GM18508 (cell line): ENCODE data around the gene DOCK9.

Experiments used
- ATAC-seq: cut with Tn5 transposase; IDR thresholded peaks from one replicate; pipeline ENCODE4 v1.9.1; 2021; ENCODE audit warnings: moderate number of reproducible peaks; ENCODE audit not compliant: insufficient read depth, unreplicated experiment

Gene DOCK9

DNA sequence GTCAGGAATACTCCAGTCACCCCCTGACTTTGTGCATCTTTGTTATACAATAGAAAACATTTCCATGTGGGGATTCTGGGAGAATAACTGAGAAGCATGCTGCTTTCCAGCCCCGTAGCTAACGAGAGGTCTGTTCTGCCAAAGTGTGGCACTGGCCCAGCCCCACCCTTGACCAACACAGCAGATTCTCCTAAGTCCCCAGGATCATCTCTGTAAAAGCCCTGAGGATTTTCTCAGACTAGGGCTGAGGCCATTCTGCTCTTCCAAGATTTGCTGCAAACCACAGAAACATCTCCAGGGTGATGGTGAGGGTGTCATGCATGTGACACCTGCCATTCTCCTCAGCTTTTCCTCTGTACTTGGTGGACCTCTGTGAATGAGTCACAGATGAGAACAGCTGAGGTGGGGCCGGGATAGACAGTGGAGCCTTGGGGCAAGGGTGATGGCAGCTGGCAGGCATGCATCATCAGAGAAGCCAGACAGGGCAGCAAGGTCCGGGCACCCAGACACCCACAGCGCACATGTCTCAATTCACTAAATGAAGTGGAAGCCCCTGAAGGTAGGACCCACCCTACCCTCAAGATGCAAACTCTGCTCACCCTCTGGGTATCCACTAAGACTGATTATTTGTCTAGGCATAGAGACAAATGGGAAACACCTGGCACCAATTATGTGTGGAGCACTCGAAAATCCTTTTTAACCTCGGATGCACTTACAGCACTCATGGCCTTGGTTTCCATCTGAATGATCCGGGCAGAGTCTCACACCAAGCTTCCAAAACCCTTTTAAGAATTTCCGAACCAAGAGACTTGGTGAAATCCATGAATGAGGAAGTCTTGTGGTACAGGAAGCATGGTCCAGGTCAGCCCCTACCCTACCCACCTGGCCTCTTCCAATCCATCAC is 20.1 kb upstream of the DOCK9 start:
- ATAC-seq, result no peak

DNA sequence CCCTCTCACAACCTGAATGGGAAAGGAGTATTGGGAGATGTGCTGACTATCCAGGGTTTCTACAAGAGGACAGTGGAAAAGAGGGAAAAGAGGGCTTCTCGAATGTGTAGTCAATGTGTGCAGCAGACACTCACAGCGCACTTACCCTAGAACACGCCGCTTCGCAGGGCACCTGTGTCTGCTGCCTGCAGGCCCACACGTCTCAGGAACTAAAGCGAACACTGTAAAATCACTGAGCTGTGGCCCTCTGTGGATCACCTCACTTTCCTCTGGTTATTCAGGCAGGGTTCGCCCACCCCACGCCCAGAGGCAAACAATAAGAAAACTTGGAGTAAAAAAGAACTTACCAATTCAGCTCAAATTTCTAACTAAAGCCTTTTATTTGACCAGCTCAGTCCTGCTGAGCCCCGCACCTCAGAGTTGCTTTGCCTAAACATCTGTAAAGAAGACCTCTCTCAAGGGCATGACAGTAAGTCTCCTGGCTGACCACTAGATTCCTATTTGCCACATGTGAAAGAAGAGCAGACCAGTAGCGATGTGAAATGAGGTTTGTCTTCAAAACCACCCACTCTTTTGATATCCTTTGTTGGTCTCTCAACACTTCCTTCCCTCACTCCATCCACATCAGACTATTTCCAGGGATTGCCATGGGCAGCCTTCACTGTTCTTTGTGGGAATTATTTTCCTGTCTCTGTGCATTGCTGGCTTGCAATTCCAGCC is 19.3 kb upstream of the DOCK9 start:
- ATAC-seq, result no peak

DNA sequence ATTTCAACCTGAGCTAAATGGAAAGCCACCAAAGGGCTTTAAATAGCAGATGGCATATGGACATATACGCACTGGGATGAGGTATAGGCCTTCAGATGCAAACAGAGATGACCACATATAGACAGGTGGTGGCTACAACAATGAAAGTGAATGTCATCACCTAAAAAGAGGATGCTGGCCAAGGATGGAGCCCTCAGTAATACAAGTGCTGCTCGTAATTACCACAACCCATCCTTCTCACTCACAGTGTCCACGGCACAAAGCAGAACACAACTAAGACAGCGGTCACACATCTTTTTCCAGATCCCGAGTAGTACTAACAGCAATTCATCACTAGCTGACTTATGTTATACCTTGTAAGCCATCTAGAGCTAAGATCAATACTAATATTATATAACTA is 18.2 kb upstream of the DOCK9 start:
- ATAC-seq, result no peak

DNA sequence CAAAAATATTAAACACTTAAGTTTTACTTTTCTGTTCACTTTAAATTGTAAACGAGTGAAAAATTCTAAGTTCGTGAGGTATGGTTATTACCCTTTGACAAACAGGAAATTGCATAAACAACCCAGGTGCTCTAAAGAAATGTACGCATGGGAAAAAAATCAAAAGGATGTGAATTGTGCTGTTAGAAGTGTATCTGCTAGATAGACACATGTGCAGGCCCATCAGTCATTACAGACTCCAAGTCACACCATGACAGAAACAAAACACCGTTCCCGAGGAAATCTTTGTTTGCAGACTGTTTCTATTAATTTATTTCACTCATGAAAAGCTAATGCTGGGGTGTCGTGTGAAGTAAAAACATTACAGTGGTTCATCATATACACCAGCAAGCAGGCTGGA is 17.0 kb upstream of the DOCK9 start:
- ATAC-seq, result no peak

DNA sequence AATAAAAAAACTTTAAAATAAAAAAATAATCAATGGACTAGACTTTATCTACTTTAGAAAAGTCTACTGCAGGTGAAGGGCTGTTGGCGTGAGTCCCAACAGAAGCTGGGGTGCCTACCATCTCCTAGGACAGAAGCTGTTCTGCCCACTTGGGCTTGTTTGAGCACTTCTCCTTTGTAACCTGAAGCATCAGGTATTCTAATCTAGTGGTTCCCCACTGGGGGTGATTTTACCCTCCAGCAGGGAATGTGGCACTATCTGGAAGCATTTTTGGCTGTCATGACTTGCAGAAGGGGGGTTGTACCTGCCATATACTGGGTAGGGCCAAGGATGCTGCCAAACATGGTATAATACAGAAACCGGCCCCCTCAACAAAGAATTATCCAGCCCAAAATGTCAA is 16.2 kb upstream of the DOCK9 start:
- no peak for ATAC-seq

DNA sequence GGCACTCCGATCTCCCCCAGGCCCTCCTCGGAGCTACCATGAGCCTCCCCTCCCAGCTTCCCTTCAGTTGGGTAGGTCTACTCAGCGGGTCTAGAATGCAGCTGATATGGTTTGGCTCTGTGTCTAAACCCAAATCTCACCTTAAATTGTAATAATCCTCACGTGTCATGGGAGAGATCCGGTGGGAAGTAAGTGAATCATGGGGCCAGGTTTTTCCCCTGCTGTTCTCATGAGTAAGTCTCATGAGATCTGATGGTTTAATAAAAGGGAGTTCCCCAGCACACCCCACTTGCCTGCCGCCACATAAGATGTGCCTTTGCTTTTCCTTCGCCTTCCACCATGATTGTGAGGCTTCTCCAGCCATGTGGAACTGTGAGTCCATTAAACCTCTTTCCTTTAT is 14.5 kb upstream of the DOCK9 start:
- ATAC-seq, result no peak

DNA sequence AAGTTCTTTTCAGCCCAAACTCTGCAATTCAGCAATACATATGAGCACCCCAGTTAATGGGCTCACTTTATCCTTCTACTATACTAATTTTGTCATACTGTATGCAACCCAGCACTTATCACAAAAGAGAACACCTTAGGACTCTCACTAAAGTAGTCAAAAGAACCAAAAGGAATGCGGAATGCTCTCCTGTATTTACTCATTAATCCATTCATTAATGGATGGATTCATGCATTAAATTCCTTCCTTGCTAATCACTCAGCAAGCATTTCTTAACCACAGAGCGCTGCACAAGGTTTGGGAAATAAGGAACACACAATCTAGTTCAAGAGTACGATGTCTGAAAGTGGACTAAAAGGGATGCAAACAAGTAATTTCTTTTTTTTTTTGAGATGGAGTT is 12.8 kb upstream of the DOCK9 start:
- no peak for ATAC-seq

DNA sequence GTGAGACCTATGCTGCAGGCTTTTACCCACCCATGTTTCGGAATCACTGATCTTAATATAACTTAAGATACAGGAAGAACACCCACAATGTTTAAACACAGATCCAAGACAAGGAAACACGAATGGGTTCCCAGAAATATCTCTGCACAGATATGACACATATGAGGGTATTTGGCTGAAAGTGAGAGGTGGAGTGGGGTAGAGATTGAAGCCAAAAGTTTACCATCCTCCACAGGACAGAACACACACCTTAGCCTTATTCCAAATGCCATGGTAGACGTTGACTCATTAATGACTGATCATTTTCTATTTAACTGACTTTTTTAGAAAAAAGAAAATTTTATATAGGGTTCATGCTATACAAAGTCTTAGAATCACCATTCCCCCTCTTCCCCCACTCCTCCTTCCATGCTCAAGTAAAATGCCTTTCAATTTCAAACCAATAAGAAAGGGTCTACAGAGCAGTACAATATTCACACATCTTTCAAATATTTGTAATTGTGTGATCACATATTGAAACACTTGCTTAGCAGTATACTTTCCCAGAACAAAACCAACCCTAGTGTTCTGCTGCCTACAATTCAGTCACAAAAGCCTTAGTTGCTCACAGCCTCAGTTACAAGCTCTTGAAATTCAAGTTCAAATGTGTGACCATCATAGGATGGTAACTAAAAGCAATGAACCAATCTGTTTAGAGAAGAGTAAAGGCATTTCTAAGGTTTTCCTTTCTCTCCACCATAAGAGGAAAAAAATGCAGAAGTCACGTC is 11.8 kb upstream of the DOCK9 start:
- ATAC-seq, result no peak

DNA sequence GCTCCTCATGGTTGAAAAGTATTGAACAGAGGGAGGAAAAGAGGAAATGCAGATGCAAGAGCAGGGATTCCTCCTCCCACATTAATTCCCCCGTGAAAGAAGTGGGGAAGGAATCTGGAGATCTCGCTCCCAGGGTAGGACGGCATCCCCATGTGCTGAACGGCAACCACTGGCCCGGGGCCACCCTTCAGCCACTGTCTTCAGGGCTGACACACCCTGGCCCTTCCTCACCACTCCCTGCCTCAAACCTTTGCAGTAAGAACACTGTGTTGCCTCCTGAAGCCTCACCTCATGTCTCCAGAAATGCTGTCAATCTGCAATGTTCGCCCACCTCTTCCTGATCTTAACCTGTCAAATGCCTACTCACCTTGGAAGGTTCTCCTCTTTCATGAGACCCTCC is 10.9 kb upstream of the DOCK9 start:
- no peak for ATAC-seq

DNA sequence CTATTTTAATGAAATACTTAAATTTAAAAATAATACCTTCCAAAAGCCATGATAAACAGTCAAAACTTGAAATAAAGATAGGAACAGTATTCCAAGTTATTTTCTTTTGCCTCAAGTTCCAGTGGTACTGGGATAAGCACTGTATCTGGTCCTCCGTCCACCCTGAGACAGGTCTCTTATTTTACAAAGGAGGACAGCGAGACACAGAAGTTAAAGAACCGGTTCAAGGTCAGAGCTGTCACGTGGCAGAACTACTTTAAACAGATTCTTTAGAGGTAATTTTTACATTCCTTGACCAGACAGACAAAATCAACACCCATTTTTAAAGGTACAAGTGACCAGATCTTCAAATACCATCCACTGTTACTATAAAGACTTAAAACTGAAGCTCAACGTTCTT is 10.4 kb upstream of the DOCK9 start:
- no peak for ATAC-seq

DNA sequence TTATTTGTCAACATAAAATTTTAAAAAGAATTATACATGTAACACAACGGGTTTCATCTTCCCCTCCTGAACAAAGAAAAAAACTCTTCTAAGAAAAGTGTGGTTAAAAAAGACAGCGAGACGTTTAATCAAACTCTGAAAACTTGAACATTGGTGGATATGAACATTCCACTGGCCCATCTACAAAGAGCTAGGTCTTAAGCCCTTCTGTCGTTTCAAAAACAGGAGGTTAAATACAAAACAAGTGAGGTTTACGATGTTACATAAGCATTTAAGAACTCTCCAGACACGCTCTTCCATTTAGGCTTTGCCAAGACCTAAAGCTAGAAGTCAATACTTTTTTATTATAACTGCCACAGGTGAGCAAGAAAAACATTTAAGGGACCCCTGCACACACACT is 9.4 kb upstream of the DOCK9 start:
- ATAC-seq, result no peak

DNA sequence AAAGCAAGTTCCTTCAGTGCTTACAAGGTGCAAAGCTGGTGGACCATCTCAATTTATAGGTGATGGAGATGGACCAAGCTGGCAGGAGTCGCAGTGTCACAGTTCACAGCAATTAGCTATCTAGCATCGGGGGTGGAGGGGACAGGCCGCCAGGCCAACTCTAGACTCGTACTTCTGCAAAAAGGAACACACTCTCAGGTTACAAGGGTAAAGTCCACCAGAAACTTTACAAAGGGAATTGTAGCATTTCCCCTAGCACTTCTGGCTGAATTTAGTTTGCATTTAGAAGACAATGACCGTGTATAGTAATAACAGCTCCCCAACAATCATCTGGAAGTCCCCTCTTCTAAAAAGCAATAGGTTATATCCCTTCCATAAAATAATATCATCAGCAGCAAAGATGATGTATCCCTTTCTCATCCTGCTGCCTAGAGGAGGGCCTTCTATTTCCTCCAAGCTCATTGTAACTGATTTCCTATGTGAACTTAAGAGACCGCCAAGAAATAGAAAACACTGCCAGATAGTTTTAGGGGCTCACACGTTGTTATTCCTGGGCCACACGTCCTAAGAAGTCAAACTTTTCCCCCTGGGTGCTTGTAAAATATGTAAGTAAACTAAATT is 8.5 kb upstream of the DOCK9 start:
- no peak for ATAC-seq

DNA sequence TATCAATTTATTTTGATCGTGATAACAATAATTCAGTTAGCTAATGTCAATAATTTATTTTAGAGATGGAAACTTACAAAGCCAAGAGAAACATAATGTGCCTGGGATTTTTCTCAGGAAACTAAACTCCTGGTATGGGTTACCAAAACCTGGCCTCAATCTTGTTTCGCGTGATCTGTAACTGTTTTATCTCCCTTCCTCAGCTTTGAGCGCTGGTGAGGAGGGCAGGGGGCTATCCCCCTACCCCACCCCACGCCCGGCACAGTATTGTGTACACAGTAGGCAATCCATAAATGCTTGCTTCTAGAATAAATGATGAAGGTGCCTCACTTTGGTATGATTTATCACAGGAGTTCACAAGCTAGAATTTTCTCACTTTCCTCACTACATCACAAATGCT is 7.7 kb upstream of the DOCK9 start:
- no peak for ATAC-seq

DNA sequence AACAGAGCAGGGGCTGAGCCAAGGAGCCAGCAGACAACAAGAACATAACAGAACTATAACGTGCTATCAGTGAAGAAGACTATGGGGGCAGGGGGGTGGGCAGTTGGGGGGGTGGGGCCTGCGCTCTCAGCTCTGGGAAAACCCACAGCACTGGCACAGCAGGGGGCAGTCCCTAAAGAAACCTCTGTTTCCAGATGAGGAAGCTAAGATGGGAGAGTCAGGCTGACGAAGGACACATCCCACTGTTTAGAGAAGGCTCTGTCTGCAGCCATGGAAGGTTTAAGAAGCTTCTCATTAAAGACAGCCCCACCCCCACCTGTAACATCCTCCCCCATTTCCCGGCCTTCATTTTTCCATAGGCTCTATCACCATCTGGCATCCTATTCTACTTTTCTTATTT is 7.1 kb upstream of the DOCK9 start:
- no peak for ATAC-seq

DNA sequence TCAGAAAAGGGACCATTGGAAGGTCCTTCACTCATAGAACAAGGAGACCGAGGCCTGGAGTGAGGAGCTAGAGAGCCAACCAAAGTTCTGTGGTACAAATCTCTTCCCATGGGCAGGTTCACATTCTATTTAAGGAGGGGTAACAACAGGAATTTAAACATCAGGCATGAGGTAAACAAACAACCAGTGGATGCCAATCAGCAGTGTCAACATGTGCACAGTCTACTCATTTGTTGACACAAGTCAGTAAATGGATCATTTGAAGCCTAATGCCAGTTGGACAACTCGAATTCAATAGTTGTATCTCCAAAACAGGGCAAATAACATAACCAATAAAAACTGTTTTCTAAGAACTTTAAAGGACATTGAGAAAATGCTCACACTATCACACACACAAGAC is 6.3 kb upstream of the DOCK9 start:
- no peak for ATAC-seq

DNA sequence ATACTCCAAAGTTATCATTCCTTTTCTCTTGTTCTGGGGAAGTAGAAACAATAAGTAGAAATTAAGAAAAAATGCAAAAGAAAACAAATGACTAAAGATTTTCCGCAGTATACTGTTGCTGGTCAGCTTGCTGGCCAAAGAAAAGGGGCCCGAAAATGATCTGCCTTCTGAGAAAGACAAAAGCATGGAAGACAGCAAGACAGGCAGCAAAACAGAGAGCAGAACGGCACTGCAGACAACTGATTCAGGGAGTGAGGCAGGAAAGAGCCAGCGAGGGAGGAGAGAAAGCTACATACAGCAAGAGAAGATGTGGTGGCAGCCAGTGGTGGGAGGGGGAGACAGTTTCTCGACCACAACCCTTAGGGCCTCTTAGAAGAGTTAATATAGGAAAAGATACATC is 5.3 kb upstream of the DOCK9 start:
- ATAC-seq, result no peak

DNA sequence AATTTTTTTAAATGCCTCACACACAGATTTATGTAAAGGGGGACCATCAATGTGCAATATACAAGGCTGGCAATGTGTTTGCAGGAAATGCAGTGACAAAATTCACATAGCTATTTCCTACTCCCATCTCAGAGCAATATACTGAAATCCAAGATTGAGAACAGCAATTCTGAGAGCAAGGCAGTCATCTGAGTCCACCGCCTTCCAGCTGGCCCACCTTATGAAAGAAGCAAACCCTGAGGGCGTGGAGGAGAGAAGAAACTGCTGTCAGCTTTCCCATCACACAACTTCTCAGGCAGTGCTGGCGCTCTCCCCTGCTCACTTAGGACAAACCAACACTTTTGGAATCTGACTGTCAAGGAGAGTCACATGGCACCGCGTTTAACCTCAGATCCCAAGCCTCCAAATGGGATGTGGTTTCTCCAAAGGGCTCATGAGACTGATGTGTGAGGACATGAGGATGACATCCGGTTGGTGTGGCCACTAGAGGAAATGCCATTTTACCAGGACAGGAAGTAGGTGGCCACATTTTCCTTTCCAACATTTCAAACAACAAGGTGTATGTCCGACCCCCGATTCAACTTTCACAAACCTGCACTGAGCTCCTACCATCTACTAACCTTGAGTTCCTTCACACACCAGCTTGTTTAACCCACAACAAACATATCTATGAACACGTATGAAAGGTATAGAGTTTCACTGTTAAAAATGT is 3.7 kb upstream of the DOCK9 start:
- ATAC-seq, result no peak

DNA sequence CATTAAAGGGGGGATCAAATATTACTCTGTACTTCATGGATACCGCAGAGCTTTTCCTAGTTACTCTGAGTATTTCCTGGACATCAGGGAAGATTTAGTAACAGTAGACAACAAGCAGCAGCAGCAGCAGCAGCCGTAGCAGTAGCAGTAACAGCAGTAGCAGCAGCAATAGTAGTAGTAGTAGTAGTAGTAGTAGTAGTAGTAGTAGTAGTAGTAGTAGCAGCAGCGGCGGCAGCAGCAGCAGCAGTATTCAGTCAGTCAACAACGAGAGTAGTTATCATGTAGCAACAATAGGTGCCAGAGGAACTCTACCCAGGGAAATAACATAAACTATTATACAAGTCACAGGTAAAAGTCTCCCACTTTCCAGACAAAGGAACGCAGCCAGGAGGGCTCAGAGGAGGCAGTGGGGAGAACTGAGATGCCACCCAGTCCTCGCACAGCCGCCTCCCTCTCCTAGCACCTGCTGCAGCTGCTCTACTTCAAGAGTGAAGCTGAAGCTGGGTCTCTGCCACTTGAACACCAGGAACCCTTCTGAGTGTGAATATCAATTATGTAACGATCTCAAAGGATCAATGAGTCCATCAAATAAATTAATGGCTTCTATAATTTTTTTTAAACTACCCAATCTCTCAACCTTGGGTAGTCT is 1.3 kb upstream of the DOCK9 start:
- ATAC-seq, result no peak

DNA sequence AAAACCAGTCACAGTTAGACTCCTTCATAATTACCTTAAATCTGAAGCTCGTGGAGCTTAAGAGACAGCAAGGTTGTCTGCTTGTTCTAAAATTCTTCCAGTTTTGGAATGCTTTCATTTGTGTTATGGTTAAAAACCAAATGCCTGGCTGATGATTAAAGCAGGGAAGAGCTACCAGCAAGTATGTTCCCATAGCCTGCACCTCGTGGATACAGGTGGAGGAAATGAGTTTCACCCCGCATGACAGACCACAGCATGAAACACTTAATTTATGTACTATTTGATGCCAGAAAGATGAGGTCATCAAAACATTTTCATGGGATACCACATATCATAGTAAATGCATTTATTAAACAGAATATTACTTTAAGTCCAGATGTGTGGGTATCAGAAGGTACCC is 416 bp upstream of the DOCK9 start:
- ATAC-seq, result no peak

DNA sequence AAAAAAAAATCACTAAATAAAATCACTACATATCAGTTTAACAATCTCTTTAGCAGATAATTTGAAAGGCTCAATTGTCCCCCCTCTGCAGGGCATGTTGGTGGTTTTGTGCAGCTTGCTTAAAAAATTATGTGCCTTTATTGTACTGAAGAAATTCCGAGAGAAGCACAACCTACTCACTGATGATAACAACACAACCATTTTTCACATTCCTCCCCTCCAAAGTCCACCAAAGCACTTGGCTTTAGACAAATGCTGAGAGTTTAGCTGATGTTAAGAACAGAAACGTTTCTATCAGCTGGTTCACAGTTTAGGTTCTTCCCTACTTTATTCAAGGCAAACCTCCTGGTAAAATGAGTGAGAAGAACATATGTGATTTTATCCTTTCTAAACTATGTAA is 923 bp downstream of the DOCK9 start:
- ATAC-seq, result no peak
